Measurements from ENCODE around the gene TPTE2. TPM values are rescaled to one million over a fixed set of nuclear protein-coding genes. Genes with fewer than 3 reads are reported as not detected.
A peak's percentile ranks its signal among the peaks of the same experiment; 100 is the strongest.

The TPTE2 gene
- total and polyA plus RNA-seq, 2 of the 8 experiments (the other 6 are each of a cell fraction or from before 2014, with no cell fraction given), result not detected

GRCh38 chr13:19601749-19602725, 40.7 kb upstream of the TPTE2 start (continued):
- TF ChIP-seq KDM4A (IDR thresholded peaks at IDR 0.05; ENCODE audit: low read depth, low read length, severe bottlenecking) (peak; percentile 99), TBP (IDR thresholded peaks at IDR 0.05; ENCODE audit: low read depth, low read length) (peak; percentile 49; the same call in 1 of the 2 replicates), RNF2 (IDR thresholded peaks at IDR 0.05; ENCODE audit: borderline replicate concordance, low read depth, low read length, missing control alignments, poor library complexity, severe bottlenecking) (no peak), BCL11A (IDR thresholded peaks at IDR 0.05; ENCODE audit: low read depth in 2 of 2, low read length in 2 of 2) (no peak), JUN (IDR thresholded peaks at IDR 0.05; ENCODE audit: low read depth, low read length) (no peak), SAP30 (IDR thresholded peaks at IDR 0.05; ENCODE audit: insufficient read depth, insufficient replicate concordance, low read length) (no peak), SP1 (IDR thresholded peaks at IDR 0.05; ENCODE audit: low read depth, low read length) (no peak), ATF2 (IDR thresholded peaks at IDR 0.05; ENCODE audit: low read length) (no peak), KDM5A (IDR thresholded peaks at IDR 0.05; ENCODE audit: low read length) (no peak), TAF1 (IDR thresholded peaks at IDR 0.05; ENCODE audit: low read depth, low read length) (peak; percentile 74), SIN3A (conservative IDR thresholded peaks at IDR 0.05 in 1 of 2, IDR thresholded peaks at IDR 0.05 in 1 of 2; ENCODE audit: low read depth in 1 of 2, low read length in 2 of 2) (no peak), POLR2AphosphoS5 (IDR thresholded peaks at IDR 0.05; ENCODE audit: low read depth, low read length) (no peak), EP300 (IDR thresholded peaks at IDR 0.05; ENCODE audit: borderline replicate concordance in 1 of 2, low read depth in 2 of 2, low read length in 2 of 2) (no peak), POU5F1 (IDR thresholded peaks at IDR 0.05; ENCODE audit: low read depth, low read length) (no peak), RFX5 (IDR thresholded peaks at IDR 0.05; ENCODE audit: borderline replicate concordance, low read depth, low read length) (no peak), USF2 (IDR thresholded peaks at IDR 0.05; ENCODE audit: low read length) (no peak), CEBPB (IDR thresholded peaks at IDR 0.05; ENCODE audit: low read depth, low read length) (no peak), SIRT6 (IDR thresholded peaks at IDR 0.05; ENCODE audit: low read length) (no peak), BACH1 (IDR thresholded peaks at IDR 0.05; ENCODE audit: low read length) (peak; percentile 28; the same call in 1 of the 2 replicates), EGR1 (IDR thresholded peaks at IDR 0.05; ENCODE audit: borderline replicate concordance, low read depth, low read length) (peak; percentile 31; the same call in 1 of the 2 replicates)

Data from H1 (cell line).